Dermis lymphatic vessel endothelial cell (primary cell): ENCODE measurements around the gene SLC38A3. TPM values are rescaled to one million over a fixed set of nuclear protein-coding genes. Genes with fewer than 3 reads are reported as not detected.

Experiments used
- total RNA-seq: library from RNA; depleted of rRNA; stranded (reverse); fragments of >200 nt; gene quantifications from 2 replicates; pipeline ENCODE4 v1.2.1, GENCODE V29; 2014

The SLC38A3 gene
- under 0.01 and 0.17 TPM in 2 replicates for total RNA-seq

DNA sequence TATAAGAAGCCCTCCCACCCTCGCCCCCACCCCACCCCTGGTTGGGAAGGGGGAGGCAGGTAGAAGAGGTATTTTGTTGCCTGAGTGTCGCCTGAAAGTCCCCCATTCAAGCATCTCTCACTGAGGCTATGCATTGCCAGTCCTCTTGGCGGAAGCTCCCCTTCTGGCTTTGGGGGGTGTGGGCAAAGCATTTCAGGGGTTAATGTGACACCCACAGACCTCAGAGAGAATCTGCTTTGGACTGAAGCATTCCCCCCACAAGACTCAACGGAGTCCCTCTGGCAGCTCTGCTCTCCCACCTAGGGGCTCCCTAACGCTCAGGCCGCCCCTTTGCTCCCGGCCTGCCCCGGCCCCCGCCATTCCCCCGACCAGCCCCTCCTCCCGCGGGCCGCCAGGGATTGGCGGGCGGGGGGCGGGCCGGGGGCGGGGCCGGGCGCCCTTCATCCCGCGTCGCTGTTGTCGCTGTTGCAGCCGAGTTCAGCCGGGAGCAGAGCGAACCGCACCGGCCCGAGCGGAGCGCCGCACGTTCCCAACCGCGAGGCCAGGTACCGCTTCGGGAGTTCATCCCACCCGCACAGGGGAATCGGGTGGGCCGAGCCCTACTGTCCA is at the start of gene SLC38A3:
SLC38A3 (plus strand) TSS at position 468 of the 609 bp plus-strand sequence. CDS start 8,929 bp downstream, outside the sequence.

DNA sequence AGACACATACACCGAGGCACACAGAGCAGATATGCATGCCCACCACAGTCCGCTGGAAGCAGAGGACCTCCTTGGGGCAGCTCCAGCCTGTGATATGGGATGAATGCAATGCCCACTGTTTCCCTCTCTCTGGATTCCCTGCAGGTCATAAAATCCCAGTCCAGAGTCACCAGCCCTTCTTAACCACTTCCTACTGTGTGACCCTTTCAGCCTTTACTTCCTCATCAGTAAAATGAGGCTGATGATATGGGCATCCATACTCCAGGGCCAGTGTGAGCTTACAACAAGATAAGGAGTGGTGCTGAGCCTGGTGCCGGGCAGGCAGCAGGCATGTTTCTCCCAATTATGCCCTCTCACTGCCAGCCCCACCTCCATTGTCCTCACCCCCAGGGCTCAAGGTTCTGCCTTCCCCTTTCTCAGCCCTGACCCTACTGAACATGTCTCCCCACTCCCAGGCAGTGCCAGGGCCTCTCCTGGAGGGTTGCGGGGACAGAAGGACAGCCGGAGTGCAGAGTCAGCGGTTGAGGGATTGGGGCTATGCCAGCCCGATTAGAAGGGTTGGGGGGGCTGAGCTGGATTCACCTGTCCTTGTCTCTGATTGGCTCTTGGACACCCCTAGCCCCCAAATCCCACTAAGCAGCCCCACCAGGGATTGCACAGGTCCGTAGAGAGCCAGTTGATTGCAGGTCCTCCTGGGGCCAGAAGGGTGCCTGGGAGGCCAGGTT is 14.0 kb upstream of the SLC38A3 start, which contains the start of gene GNAT1:
GNAT1 (plus strand) TSS at position 675 of the 725 bp plus-strand sequence. CDS start 116 bp downstream, outside the sequence.

DNA sequence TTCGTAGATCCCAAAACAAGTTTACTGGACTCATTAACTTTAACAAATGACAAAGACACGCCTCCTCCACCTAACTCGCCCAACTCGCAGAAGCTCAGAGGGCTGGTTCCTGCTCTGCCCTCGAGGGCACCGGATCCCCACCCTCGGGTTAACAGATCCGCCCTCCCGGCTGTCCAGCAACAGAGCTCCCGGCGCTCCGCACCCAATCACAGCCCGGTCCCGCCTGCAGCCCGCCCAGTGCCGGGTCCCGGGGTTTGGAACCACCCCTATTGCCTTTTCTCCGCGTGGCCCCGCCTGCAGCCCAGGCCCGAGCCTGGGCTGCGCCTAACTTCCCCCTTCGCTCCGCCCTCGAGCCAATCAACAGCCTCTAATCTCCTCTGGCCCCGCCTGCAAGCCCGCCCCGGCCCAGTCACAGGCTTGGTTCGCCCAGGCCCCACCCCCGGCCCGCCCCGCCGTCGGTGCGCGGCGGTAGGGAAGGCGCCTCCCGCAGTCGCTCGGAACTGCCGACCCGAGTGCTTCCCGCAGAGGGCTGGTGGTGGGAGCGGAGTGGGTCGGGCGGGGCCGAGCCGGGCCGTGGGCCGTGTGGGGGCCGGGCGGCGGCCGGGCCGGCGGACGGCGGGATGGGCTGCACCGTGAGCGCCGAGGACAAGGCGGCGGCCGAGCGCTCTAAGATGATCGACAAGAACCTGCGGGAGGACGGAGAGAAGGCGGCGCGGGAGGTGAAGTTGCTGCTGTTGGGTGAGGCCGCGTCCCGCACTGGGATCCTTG is 30.8 kb downstream of the SLC38A3 start, which contains the start of gene GNAI2:
GNAI2 (plus strand) TSS at position 489 of the 768 bp plus-strand sequence; CDS start at position 621, 132 bp downstream.

DNA sequence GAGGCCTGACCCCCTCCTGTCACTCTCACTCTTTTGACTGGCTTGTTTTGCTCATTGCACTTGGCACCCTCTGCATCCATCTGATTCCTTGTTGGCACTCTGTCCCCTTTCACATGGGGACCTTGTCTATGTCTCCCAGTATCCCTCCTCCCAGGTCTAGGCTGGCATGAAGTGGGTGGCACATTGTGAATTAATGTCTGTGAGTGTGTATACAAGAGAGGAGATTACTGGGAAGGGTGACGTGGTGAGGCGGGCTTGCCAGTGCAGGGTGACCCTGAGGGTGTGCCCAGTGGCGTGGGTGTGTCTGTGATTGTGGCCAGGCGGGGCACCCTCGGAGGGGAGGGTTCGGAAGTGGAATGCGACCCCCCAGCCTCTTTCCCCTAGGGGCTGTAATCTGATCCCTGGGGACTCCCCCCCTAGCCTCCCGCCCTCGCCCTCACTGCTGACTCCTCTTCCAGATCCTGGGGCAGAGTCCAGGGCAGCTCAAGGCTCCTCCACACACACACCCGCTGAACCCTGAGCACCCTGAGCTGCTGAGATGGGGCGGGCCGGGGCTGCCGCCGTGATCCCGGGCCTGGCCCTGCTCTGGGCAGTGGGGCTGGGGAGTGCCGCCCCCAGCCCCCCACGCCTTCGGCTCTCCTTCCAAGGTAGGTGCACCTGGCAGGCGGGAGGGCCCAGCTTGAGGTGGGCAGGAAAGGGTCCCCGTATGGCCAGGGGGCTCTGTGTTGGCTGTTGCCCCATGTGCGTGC is 63.8 kb downstream of the SLC38A3 start, which contains the start of gene SEMA3B:
SEMA3B (plus strand) TSS at position 445 of the 749 bp plus-strand sequence; CDS start at position 539, 94 bp downstream.

Other genes starting within 250 kb of the SLC38A3 start
- gene RBM5, start 116.4 kb upstream of the SLC38A3 start, total RNA-seq: 127 and 181 TPM in 2 replicates
- gene SEMA3F, start 49.9 kb upstream of the SLC38A3 start, total RNA-seq: 13.5 and 14.2 TPM in 2 replicates
- not detected in 2 replicates for gene GNAT1, start 13.7 kb upstream of the SLC38A3 start, total RNA-seq
- gene GNAI2, start 30.9 kb downstream of the SLC38A3 start, total RNA-seq: 332 and 397 TPM in 2 replicates
- 0.54 and 0.86 TPM in 2 replicates for gene SEMA3B, start 63.9 kb downstream of the SLC38A3 start, total RNA-seq
- gene LSMEM2, start 73.8 kb downstream of the SLC38A3 start, total RNA-seq: not detected in 2 replicates
- gene IFRD2, start 87.2 kb downstream of the SLC38A3 start, total RNA-seq: 78.2 and 93.9 TPM in 2 replicates
- 15.0 and 19.0 TPM in 2 replicates for gene HYAL3, start 94.1 kb downstream of the SLC38A3 start, total RNA-seq
- 3.7 and 5.1 TPM in 2 replicates for gene NAA80, start 94.1 kb downstream of the SLC38A3 start, total RNA-seq
- 6.4 and 7.6 TPM in 2 replicates for gene HYAL1, start 98.3 kb downstream of the SLC38A3 start, total RNA-seq
- gene HYAL2, start 117.5 kb downstream of the SLC38A3 start, total RNA-seq: 413 and 447 TPM in 2 replicates
- 20.5 and 23.8 TPM in 2 replicates for gene TUSC2, start 123.0 kb downstream of the SLC38A3 start, total RNA-seq
- 15.3 and 24.7 TPM in 2 replicates for gene RASSF1, start 135.6 kb downstream of the SLC38A3 start, total RNA-seq
- under 0.01 and 0.11 TPM in 2 replicates for gene ZMYND10, start 140.5 kb downstream of the SLC38A3 start, total RNA-seq
- gene NPRL2, start 145.5 kb downstream of the SLC38A3 start, total RNA-seq: 13.2 and 14.1 TPM in 2 replicates
- gene CYB561D2, start 145.6 kb downstream of the SLC38A3 start, total RNA-seq: 13.6 and 17.6 TPM in 2 replicates
- gene TMEM115, start 154.2 kb downstream of the SLC38A3 start, total RNA-seq: 30.0 and 35.7 TPM in 2 replicates